H7 (cell line): ENCODE data around the gene AMPH. TPM values are rescaled to one million over a fixed set of nuclear protein-coding genes. Genes with fewer than 3 reads are reported as not detected.
"Not testable (repeated sequence)": the region's sequence is repeated elsewhere in the genome, so short reads cannot be mapped to it uniquely, and the experiment has no call there.

Experiments used
- DNase-seq: peaks from one replicate; pipeline ENCODE4 v3.0.0; 2012
- H3K27me3 ChIP-seq: 2 replicates; pipeline ENCODE4 v1.6.0; 2011; ENCODE audit warnings: mild to moderate bottlenecking, low read length; ENCODE audit not compliant: control insufficient read depth, insufficient read depth
- H3K36me3 ChIP-seq: replicated peaks from 2 replicates; pipeline ENCODE4 v1.5.1; 2011; ENCODE audit warnings: low read length; ENCODE audit not compliant: control insufficient read depth, insufficient read depth
- H3K4me3 ChIP-seq: 2 replicates; pipeline ENCODE4 v1.5.1; 2011; ENCODE audit warnings: low read depth, mild to moderate bottlenecking, control low read depth, low read length, moderate library complexity; ENCODE audit not compliant: insufficient read depth
- total RNA-seq: library from RNA; depleted of rRNA; stranded (reverse); fragments of >200 nt; shearing (Covaris generic); gene quantifications from 2 replicates; pipeline ENCODE4 v1.2.3, GENCODE V29; 2014

The AMPH gene
- total RNA-seq, 1 experiment from 2014 or later = 2.8 TPM

DNA sequence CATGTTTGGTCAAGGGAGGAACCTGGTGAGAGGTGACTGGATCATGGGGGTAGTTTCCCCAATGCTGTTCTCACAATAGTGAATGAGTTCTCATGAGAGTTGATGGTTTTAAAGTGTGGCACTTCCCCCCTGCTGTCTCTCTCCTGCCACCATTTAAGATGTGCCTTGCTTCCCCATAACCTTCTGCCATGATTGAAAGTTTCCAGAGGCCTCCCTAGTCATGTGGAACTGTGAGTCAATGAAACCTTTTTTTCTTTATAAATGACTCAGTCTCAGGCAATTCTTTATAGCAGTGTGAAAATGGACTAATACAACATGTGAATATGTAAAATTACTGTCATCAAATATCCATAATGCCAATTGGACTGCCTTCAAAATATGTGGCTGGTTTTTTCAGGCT lies 192.2 kb downstream of the AMPH start:
- DNase-seq = no peak
- no peaks in the 10 kb centered on the region for H3K27me3 ChIP-seq
- no peaks in the 10 kb centered on the region for H3K36me3 ChIP-seq
- no peak overlapping the region for H3K4me3 ChIP-seq

DNA sequence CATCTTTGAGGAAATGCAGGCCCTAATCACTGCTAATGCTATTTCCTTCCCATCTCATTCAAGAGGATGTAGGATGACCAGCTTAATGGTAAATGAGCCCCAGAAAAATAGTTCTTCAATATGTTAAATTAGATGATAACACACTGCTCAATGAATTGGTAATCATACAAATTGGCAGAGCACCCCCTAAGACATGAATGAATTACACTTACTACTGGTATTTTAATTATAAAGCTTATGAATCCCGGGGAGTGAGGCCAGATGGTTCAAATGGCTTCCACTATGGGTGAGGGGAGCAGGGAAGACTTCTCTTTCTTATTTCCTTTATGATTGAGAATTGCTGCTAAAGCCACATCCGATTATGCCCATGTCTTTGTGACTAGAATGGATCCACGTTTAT lies 198.5 kb downstream of the AMPH start:
- no peak for DNase-seq
- Histone ChIP-seq H3K36me3 (no peaks in the 10 kb centered on the region), H3K4me3 (no peak overlapping the region), H3K27me3 (no peaks in the 10 kb centered on the region)

DNA sequence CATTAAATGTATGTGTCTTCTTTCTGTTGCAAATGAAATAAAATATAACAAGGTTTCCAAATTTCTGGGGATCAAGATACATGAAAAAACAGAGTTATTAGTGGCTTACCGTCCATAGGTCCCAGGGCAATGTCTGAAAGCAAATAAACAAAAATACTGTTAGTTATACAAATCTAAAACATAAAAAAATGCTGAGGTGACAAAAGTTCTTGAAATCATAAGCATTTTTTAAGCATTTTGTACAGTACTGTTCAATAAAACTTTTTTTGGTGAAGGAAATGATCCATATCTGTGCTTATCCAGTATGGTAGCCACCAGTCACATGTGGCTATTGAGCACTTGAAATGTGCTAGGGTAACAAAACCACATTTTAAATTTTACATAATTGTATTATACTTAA lies 199.1 kb downstream of the AMPH start:
- Histone ChIP-seq H3K27me3 (no peaks in the 10 kb centered on the region), H3K36me3 (no peaks in the 10 kb centered on the region), H3K4me3 (no peak overlapping the region)
- DNase-seq = no peak

DNA sequence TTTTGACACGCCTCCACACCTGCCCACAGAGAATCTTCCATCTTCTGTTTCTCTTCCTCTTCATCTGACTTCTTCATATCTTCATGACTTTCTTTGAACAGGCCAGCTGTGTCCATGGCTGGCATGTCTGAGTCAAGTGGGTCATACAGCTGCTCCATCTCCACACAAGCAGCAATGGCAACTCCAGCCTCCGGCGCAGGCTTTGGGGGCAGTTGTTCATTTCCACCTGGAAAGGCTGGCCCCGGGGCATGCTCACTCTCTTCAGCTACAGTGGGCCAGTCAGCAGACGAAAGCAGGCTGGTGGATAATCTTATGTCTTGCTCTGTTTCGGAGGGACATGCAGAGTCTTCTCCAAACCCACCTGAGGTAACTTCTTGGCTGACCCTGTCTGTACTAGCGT lies 202.1 kb downstream of the AMPH start:
- no peaks in the 10 kb centered on the region for H3K27me3 ChIP-seq
- no peak for DNase-seq
- H3K36me3 ChIP-seq = no peaks in the 10 kb centered on the region
- no peak overlapping the region for H3K4me3 ChIP-seq

DNA sequence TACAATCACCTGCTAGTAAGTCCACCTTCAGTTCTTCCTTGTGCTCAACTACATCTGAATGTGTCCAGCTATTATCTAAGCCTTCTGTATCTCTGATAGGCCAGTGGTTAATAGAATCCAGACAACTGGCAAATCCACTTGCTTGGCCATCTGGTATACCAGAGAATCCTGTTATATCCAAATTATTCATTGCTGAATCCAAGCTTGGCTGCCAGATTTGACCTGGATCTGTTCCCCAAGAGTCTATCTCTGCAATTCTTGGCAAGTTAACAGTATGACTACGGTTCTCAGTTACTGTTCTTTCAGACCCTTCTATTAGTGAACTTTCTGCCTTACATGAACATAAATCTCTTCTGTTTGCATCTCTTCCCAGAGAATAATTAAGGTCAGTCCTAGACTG lies 203.1 kb downstream of the AMPH start:
- DNase-seq = no peak
- H3K27me3 ChIP-seq = no peaks in the 10 kb centered on the region
- no peak overlapping the region for H3K4me3 ChIP-seq
- no peaks in the 10 kb centered on the region for H3K36me3 ChIP-seq

DNA sequence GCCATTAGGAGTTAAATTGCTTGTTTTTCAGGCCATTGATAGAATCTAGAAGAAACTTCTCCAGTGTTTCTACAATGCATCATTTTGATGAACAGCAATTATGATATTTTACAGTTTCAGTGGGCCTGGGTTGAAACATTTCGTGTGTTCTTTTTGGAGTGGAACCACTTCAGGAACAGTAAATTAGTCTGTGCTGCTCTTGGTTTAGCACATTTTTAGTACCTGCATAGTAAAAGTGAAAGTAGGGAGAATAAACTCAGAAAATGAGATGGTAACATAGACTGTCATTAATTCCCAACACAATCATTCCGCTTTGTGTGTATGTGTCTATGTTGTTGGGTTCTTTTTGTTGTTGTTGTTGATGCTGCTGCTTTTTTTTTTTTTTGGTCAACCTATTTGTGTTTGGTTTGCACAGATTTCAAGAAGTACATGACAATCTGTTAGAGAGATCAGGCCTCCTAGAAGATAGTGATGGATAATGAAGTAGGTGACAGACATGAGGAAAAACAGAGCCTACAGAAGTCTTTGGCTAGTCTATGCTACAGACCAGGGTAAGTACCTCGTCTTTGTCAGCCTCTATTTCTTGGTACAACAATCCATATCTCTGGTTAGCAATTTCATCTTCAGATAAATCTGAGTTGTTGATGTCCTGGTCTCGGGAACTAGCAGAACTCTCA lies 203.8 kb downstream of the AMPH start:
- H3K4me3 ChIP-seq = no peak overlapping the region
- no peak for DNase-seq
- no peaks in the 10 kb centered on the region for H3K36me3 ChIP-seq
- no peaks in the 10 kb centered on the region for H3K27me3 ChIP-seq

DNA sequence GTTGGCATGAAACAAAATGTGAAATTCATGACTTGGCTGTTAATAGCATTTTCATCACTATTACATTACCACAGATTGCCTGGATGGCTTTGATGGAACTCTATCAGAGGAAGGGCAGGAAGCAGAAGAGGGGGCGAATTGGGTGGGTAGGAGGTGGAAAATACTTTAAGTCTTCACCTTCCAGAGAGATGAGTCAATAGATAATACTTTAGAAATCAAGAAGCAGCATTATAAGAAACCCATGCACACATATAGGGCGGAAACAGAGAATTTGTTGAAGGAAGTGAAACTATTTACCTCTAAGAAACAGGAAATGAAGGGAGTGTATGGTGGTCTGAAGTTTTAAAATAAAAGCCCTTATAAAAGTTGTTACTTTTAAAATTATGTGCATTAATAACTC lies 205.7 kb downstream of the AMPH start:
- DNase-seq = no peak
- Histone ChIP-seq H3K4me3 (no peak overlapping the region), H3K27me3 (no peaks in the 10 kb centered on the region), H3K36me3 (no peaks in the 10 kb centered on the region)

DNA sequence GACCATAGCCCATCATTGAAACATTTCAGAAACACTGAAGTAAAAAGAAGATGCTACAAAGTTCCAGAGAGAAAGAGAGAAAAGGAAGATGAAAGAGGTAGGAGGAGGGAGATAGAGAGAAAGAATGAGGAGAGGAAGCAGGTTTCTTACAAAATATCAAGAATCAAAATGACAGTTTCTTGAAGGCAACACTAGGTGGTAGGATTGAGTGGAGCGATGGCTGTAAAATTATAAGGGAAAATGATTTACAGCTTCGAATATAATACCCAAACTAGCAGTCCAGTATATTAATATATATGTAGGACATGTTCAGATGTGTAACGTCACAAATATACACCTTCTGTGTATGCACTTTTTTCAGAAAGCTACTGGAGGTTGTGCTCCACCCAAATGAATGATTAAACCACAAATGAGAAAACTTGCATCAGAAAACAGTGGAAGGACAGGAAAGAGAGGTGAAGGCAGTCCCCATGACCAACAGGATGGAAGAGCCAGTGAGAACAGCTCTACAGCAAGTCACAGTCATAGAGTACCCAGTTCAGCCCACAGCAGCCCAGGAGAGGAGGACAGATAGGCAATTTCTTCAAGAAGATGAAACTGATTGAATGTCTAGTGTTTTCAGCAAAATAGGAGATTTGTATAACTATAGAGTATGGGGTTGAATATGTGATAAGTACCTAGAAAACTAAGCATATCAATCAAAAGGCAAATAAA lies 206.3 kb downstream of the AMPH start:
- Histone ChIP-seq H3K27me3 (no peaks in the 10 kb centered on the region), H3K36me3 (no peaks in the 10 kb centered on the region), H3K4me3 (no peak overlapping the region)
- DNase-seq = peak; percentile 6

DNA sequence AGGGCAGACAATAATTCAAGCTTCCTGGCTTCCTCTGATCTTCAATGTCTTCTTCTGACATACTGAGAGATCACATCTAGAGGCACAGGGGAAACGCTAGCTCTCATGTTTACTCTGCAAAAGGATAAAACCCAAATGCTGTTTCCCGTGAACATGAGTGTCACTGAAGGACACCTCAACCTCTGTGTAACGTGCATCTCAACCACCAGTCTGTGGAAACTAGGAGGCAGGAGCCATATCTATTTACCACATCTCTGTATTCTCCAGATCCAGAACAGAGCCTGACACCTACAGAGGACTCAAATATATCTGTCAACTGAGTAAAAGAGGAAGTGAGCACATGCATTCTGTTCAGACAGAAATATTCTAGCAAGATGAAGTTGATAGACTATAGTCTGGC lies 217.4 kb downstream of the AMPH start:
- Histone ChIP-seq H3K36me3 (no peaks in the 10 kb centered on the region), H3K4me3 (no peak overlapping the region), H3K27me3 (no peaks in the 10 kb centered on the region)
- DNase-seq = no peak

DNA sequence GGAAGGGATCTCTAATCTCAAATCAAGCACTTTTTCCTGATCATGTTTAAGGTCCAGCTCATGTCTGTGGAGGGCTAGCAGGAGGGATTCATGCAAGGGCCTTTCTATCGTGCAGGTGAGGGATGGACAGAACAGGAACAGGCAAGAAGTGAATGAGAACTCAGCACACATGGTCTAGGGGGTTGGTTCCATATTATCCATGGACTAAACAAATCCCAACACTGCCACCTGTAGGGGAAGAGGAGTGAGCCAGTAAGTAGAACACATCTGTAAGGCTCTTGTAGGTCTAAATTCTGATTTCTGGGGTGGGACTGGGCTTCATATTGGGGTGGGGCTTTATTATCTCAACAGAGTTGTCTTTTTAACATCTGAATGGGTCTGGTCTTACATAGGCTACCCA lies 219.8 kb downstream of the AMPH start:
- H3K4me3 ChIP-seq = no peak overlapping the region
- DNase-seq = peak; percentile 34
- H3K36me3 ChIP-seq = no peaks in the 10 kb centered on the region
- H3K27me3 ChIP-seq = no peaks in the 10 kb centered on the region

DNA sequence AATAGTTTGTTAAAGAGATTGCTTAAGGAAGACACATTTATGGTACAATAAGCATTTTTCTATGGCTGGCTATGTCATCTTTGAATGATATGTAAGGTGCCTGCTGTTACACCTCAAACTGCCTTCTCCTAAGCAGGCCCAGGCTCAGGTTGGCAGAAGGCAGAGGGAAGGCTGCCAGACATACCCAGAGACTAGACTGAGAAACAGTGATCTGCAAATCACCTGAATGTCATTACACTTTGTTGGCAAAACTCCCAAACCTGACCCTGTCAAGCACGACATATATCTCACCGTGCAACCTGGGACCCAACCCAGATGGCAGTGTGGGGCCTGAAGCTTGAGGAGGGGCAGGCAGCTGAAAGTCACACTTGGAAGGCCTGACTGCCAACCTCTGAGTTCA lies 221.1 kb downstream of the AMPH start:
- no peak for DNase-seq
- no peak overlapping the region for H3K4me3 ChIP-seq
- H3K36me3 ChIP-seq = no peaks in the 10 kb centered on the region
- H3K27me3 ChIP-seq = no peaks in the 10 kb centered on the region

DNA sequence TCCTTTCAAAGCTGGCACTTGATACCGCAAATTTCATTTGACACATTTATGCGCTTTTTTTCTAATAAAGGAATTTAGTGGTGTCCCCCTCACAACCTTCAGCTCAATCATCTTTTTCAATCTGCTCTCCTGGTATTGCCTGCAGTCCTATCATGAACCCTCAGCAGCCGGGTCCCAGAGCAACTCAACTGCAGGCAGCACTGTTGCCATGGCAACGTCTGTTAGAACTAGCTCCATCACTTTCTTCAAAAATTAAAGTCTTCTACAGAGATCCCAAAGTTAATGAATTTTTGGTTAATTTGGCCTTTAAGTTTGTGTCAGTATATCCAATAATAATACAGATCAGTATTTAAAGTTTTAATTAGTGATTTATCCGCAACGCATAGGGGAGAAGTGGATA lies 221.6 kb downstream of the AMPH start:
- no peak overlapping the region for H3K4me3 ChIP-seq
- DNase-seq = no peak
- no peaks in the 10 kb centered on the region for H3K27me3 ChIP-seq

DNA sequence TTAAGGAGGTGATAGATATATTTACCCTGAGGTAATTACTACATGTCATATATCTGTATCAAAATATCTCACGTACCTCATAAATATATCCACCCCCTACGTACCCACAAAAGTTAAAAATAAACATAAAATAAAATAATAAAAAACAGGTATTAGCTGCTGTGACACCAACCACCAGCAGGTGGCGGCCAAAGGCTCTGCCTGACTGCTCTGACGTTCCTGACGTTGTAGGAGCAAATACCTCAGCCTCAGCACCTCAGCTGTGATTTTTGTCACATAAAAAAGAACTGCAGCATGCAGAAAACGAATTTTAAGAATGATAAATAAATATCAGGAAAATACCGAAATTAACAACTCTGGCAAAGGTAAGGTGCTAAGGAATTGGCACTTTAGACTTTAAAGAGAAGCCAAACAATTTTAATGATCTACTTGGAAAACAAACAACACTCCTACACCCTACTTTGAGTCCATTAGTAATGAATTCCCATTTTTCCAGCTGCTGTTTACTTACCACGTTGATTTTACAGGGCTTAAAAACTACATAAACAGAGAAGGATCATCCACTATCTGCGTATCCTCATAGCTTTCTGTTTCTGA lies 232.3 kb downstream of the AMPH start:
- Histone ChIP-seq H3K36me3 (no peaks in the 10 kb centered on the region), H3K27me3 (no peaks in the 10 kb centered on the region), H3K4me3 (no peak overlapping the region)
- DNase-seq = peak; percentile 56

More for the DNA sequence above, 221.6 kb downstream of the AMPH start:
- H3K36me3 ChIP-seq = no peaks in the 10 kb centered on the region

DNA sequence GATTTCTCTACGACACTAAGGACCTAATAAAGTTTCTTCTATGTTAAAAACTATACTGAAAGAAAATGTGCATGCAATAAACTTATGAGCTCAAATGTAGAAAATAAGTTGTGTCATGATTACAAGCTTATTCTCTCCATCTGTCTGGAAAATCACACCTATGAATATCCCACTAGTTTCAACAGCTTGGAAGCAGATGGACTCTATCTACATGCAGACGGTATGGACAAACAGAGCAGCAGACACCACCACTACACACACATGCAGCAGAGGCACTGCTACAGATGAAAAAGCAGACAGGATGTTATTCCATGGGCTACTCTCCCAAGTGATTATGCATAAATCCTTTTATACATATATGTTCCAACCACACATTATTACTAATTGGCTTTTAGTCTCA lies 234.3 kb downstream of the AMPH start:
- Histone ChIP-seq H3K4me3 (no peak overlapping the region), H3K27me3 (no peaks in the 10 kb centered on the region), H3K36me3 (no peaks in the 10 kb centered on the region)
- no peak for DNase-seq

DNA sequence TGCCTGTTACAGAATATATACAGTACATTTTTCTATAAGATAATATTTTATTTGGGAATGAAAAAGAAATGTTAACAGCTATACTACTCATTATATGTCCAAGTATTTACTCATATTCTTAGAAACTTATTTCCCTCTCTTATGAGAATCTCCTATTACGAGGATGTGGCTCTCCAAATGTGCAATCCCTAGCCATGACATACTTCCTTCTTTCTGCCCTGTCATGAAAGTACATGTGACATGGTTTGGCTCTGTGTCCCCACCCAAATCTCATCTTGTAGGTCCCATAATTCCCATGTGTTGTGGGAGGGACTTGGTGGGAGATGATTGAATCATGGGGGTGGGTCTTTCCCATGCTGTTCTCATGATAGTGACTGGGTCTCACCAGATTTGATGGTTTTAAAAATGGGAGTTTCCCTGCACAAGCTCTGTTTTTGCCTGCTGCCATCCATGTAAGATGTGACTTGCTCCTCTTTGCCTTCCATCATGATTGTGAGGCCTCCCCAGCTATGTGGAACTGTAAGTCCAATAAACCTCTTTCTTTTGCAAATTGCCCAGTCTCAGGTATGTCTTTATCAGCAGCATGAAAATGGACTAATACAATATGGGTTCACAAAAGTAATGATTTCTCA lies 235.1 kb downstream of the AMPH start:
- not testable (repeated sequence) for H3K36me3 ChIP-seq, DNase-seq, H3K4me3 ChIP-seq, H3K27me3 ChIP-seq
